Progenitor cell of endocrine pancreas (in vitro differentiated cells): ENCODE data around the gene RPN2. TPM values are rescaled to one million over a fixed set of nuclear protein-coding genes. Genes with fewer than 3 reads are reported as not detected.

Source experiments
- DNase-seq: peaks from one replicate; pipeline ENCODE4 v3.0.0; 2021; ENCODE audit warnings: low spot score; ENCODE audit not compliant: unreplicated experiment
- H3K27ac Mint-ChIP-seq: 2 replicates; pipeline ENCODE4 v1.8.0; 2021; ENCODE audit warnings: mild to moderate bottlenecking, moderate library complexity, mixed read lengths
- H3K27me3 Mint-ChIP-seq: 2 replicates; pipeline ENCODE4 v1.8.0; 2021; ENCODE audit warnings: mixed read lengths
- H3K36me3 Mint-ChIP-seq: 2 replicates; pipeline ENCODE4 v1.8.0; 2022; ENCODE audit warnings: mixed read lengths; ENCODE audit not compliant: insufficient read depth
- H3K4me1 Mint-ChIP-seq: 2 replicates; pipeline ENCODE4 v1.8.0; 2021; ENCODE audit warnings: low read depth, mixed read lengths
- H3K4me3 Mint-ChIP-seq: 2 replicates; pipeline ENCODE4 v1.8.0; 2021; ENCODE audit warnings: low read depth, mild to moderate bottlenecking, moderate library complexity, mixed read lengths
- H3K9me3 Mint-ChIP-seq: 2 replicates; pipeline ENCODE4 v1.8.0; 2021; ENCODE audit warnings: low read depth, mixed read lengths
- total RNA-seq: library from RNA; stranded (reverse); gene quantifications from 2 replicates; pipeline ENCODE4 v1.2.1, GENCODE V29; 2021
- TF ChIP-seq, protein P1 (sequence below): fragments of 200-600 bp; sonication (generic); IDR thresholded peaks from one replicate; pipeline ENCODE4 v1.5.0; 2021; ENCODE audit warnings: antibody characterized with exemption, mild to moderate bottlenecking; ENCODE audit not compliant: unreplicated experiment

RPN2 gene
- total RNA-seq, 1 donor from 2014 or later, result 213 TPM

DNA sequence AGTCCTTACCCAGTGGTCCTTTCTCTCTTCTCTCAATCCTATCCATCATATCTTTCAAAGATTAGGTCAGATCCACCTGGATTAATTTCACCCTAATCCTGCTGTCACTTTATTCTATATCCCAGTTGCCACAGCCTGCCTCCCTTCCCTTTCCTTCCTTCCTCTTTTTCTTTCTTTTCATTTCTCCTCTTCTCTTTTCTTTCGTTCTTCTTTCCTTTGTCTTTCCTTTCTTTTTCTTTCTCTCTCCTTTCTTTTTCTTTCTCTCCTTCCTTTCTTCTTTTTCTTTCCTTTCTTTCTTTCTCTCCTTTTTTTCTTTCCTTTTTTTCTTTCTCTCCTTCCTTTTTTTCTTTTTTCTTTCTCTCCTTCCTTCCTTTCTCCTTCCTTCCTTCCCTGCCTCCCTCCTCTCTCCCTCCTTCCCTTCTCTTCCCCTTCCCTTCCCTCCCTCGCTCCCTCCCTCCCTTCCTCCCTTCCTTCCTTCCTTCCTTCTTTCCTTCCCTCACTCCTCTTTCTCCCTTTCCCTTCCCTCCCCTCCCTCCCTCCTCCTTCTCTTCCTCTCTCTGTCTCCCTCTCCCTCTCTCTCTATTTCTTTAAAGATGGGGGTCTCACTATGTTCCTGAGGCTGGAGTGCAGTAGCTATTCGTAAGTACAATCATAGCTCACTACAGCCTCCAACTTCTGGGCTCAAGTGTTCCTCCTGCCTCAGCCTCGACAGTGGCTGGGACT is 15.1 kb upstream of the RPN2 start:
- Mint-ChIP-seq H3K4me1 (no peaks in the 10 kb centered on the region), H3K9me3 (no peaks in the 10 kb centered on the region), H3K4me3 (no peak overlapping the region), H3K36me3 (no peaks in the 10 kb centered on the region), H3K27me3 (peaks cover 9% of the 10 kb centered on the region), H3K27ac (no peak overlapping the region)
- DNase-seq, result no peak
- TF ChIP-seq, protein P1, sequence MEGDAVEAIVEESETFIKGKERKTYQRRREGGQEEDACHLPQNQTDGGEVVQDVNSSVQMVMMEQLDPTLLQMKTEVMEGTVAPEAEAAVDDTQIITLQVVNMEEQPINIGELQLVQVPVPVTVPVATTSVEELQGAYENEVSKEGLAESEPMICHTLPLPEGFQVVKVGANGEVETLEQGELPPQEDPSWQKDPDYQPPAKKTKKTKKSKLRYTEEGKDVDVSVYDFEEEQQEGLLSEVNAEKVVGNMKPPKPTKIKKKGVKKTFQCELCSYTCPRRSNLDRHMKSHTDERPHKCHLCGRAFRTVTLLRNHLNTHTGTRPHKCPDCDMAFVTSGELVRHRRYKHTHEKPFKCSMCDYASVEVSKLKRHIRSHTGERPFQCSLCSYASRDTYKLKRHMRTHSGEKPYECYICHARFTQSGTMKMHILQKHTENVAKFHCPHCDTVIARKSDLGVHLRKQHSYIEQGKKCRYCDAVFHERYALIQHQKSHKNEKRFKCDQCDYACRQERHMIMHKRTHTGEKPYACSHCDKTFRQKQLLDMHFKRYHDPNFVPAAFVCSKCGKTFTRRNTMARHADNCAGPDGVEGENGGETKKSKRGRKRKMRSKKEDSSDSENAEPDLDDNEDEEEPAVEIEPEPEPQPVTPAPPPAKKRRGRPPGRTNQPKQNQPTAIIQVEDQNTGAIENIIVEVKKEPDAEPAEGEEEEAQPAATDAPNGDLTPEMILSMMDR, result no peak

GRCh38 chr20:37165031-37165430 is 14.1 kb upstream of the RPN2 start:
- no peaks in the 10 kb centered on the region for H3K9me3 Mint-ChIP-seq
- no peak for DNase-seq
- H3K27me3 Mint-ChIP-seq, result peaks cover 9% of the 10 kb centered on the region
- no peaks in the 10 kb centered on the region for H3K36me3 Mint-ChIP-seq
- TF ChIP-seq, protein P1, result no peak
- no peaks in the 10 kb centered on the region for H3K4me1 Mint-ChIP-seq
- H3K27ac Mint-ChIP-seq, result no peak overlapping the region
- H3K4me3 Mint-ChIP-seq, result no peak overlapping the region

DNA sequence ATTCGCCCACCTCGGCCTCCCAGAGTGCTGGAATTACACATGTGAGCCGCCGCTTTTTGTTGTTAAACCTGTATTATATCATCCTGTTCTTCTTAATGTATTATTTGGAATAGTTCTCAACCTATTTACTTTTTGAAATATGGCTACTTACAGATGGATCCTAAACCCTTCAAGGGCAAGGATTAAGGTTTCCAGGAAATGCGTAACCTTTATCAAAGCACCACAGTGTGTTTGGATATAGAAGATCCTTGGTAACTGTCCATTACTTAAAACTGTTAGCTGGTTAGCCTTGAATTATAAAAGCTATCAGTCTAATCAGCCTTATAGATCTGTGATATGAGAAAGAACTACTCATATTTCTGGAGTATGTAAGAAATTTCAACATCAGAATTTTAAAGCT is 12.3 kb upstream of the RPN2 start:
- no peaks in the 10 kb centered on the region for H3K36me3 Mint-ChIP-seq
- DNase-seq, result no peak
- H3K27me3 Mint-ChIP-seq, result peaks cover 9% of the 10 kb centered on the region
- no peaks in the 10 kb centered on the region for H3K4me1 Mint-ChIP-seq
- H3K9me3 Mint-ChIP-seq, result no peaks in the 10 kb centered on the region
- H3K27ac Mint-ChIP-seq, result no peak overlapping the region
- TF ChIP-seq, protein P1, result no peak
- no peak overlapping the region for H3K4me3 Mint-ChIP-seq

GRCh38 chr20:37172836-37173235 is 6.3 kb upstream of the RPN2 start:
- Mint-ChIP-seq H3K36me3 (peaks cover 1% of the 10 kb centered on the region), H3K4me3 (no peak overlapping the region), H3K4me1 (no peaks in the 10 kb centered on the region), H3K27ac (no peak overlapping the region), H3K9me3 (no peaks in the 10 kb centered on the region), H3K27me3 (no peaks in the 10 kb centered on the region)
- TF ChIP-seq, protein P1, result no peak
- no peak for DNase-seq

DNA sequence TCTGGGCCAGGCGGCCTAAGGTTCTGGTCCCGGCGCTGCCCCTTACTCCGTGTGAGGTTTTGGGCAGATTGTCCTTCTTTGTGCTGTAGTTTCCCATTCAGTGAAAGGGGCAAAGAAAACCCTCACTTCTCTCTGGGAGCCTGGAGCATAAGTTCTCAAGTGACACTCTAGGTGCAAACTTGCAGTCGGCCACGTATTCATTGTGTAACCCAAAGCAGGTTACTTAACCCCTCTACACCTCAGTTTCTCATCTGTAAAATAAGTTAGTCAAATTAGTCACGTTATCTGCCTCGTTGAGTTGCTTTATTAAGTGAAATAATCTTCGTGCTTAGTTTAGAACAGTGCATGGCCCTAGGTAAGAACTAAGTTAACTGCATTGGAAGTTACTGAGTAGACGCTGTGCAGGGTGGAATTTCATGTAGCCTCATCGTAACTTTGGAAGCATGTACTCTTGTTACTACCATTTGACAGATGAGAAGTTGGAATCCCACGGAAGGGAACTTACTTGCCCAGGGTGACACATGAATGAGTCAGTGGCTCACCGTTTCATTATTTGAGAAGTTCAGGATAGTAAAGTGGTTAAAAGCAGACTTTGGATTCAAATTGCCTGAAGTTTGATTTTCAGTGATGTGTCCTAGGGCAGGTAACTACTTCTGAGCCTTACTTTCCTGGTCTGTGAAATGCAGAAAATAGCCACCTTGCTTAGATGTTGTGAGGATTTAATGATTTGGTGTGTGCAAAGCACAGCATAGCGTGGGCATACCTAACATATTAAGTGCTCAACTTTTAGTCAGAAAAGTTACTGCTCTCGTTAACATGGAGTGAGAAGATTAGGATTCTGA is 774 bp downstream of the RPN2 start:
- TF ChIP-seq, protein P1, result no peak
- Mint-ChIP-seq H3K4me1 (peaks cover 16% of the 10 kb centered on the region), H3K27ac (peak overlapping the region; percentile 97), H3K4me3 (peak overlapping the region; percentile 96), H3K27me3 (no peaks in the 10 kb centered on the region), H3K9me3 (no peaks in the 10 kb centered on the region), H3K36me3 (peaks cover 13% of the 10 kb centered on the region)
- no peak for DNase-seq
